Suppressor macrophage treated with lipopolysaccharide for 4 hours (primary cell): ENCODE measurements around the gene KCNA1.
"Not testable (repeated sequence)": the region's sequence is repeated elsewhere in the genome, so short reads cannot be mapped to it uniquely, and the experiment has no call there.

Source experiments
- DNase-seq: peaks from one replicate; pipeline ENCODE4 v3.0.0-alpha.2; 2020

The KCNA1 gene

GRCh38 chr12:4909734-4910501, at the start of gene KCNA1:
KCNA1 (plus strand) TSS chr12:4909905; CDS start chr12:4911379, 1,474 bp downstream.
- no peak for DNase-seq

- no peak for DNase-seq
Measured at GRCh38 chr12:4860741-4861140, 49.0 kb upstream of the KCNA1 start.

GRCh38 chr12:4862809-4863208, 46.9 kb upstream of the KCNA1 start:
- DNase-seq = no peak

GRCh38 chr12:4864575-4864974, 45.1 kb upstream of the KCNA1 start:
- DNase-seq = no peak

GRCh38 chr12:4865246-4865645, 44.5 kb upstream of the KCNA1 start:
- DNase-seq = no peak

- no peak for DNase-seq
Measured at GRCh38 chr12:4866299-4866698, 43.4 kb upstream of the KCNA1 start.

- no peak for DNase-seq
Measured at GRCh38 chr12:4867384-4867783, 42.3 kb upstream of the KCNA1 start.

GRCh38 chr12:4870423-4870822, 39.3 kb upstream of the KCNA1 start:
- DNase-seq = no peak

- DNase-seq = no peak
Measured at GRCh38 chr12:4871514-4871913, 38.2 kb upstream of the KCNA1 start.

- DNase-seq = no peak
Measured at GRCh38 chr12:4873947-4874346, 35.8 kb upstream of the KCNA1 start.

- DNase-seq = no peak
Measured at GRCh38 chr12:4874671-4875070, 35.0 kb upstream of the KCNA1 start.

GRCh38 chr12:4879481-4879880, 30.2 kb upstream of the KCNA1 start:
- not testable (repeated sequence) for DNase-seq

GRCh38 chr12:4881266-4882064, 28.2 kb upstream of the KCNA1 start:
- DNase-seq = no peak

GRCh38 chr12:4891866-4892265, 17.8 kb upstream of the KCNA1 start:
- DNase-seq = no peak

GRCh38 chr12:4892418-4892817, 17.3 kb upstream of the KCNA1 start:
- DNase-seq = no peak

- DNase-seq = no peak
Measured at GRCh38 chr12:4894019-4894418, 15.7 kb upstream of the KCNA1 start.

- DNase-seq = no peak
Measured at GRCh38 chr12:4899364-4899763, 10.3 kb upstream of the KCNA1 start.

GRCh38 chr12:4900327-4900726, 9.4 kb upstream of the KCNA1 start:
- DNase-seq = no peak

GRCh38 chr12:4905316-4905715, 4.4 kb upstream of the KCNA1 start:
- no peak for DNase-seq

GRCh38 chr12:4908684-4909409, 858 bp upstream of the KCNA1 start:
- no peak for DNase-seq

GRCh38 chr12:4909410-4909733, 333 bp upstream of the KCNA1 start:
- peak; percentile 22 for DNase-seq

- no peak for DNase-seq
Measured at GRCh38 chr12:4910502-4911315, 1.0 kb downstream of the KCNA1 start.
